CD4-positive, alpha-beta T cell treated with Interleukin-2 at 100 ng/mL for 4 hours (primary cell): Measurements from ENCODE around the gene JCAD.

Experiments
- DNase-seq: peaks from one replicate; pipeline ENCODE4 v3.0.0-alpha.2; 2020; ENCODE audit warnings: low spot score

Gene JCAD

DNA sequence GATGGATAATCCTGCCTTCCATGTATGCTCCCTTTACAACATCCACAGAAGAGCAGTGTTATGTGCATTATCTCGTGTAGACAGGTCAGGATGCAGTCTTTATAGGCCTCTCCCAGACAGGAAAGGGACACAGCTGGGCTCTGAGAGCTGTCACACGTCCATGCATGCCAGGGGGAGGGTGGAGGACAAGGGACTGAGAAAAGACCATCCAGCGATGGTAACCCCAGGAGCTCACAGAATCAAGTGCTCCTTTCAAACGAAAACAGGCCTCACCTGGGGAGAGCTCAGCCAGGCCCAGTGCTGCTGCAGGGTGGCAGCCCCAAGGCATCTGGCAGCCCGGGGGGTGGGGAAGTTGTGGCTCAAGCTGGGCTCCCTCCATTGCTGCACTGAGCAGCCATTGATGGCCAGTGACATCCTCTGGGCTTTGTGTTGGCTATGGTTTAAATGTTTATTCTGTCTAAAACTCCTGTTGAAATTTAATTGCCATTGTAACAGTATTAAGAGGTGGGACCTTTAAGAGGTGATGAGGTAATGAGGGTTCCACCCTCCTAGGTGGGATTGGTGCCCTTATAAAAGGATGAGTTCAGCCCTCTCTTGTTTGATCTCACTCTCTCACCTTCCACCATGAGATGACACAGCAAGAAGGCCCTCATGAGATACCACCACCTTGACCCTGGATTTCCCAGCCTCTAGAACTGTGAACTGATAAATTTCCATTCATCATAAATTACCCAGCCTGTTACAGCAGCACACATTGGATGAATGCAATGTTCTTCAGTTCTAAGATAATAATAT is 15.7 kb downstream of the JCAD start:
- no peak for DNase-seq

DNA sequence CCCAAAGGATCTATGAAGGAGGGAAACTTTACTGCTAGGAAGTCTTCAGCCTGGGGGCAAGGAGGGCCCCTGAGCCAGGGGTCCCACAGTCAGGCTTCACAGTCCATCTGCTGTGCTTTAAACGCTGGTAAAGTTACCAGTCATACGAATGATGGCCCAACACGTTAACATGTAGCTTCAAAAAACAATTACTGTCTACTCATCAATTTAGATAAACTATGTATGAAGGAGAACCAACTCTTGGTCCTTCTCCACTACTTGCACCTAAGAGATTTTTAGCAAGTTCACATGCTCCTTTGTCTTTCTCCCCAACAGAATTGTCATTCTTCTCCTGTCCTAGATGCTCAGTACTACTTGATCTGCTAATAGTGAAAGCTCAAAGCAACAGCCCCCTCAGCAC is 16.6 kb downstream of the JCAD start:
- no peak for DNase-seq

DNA sequence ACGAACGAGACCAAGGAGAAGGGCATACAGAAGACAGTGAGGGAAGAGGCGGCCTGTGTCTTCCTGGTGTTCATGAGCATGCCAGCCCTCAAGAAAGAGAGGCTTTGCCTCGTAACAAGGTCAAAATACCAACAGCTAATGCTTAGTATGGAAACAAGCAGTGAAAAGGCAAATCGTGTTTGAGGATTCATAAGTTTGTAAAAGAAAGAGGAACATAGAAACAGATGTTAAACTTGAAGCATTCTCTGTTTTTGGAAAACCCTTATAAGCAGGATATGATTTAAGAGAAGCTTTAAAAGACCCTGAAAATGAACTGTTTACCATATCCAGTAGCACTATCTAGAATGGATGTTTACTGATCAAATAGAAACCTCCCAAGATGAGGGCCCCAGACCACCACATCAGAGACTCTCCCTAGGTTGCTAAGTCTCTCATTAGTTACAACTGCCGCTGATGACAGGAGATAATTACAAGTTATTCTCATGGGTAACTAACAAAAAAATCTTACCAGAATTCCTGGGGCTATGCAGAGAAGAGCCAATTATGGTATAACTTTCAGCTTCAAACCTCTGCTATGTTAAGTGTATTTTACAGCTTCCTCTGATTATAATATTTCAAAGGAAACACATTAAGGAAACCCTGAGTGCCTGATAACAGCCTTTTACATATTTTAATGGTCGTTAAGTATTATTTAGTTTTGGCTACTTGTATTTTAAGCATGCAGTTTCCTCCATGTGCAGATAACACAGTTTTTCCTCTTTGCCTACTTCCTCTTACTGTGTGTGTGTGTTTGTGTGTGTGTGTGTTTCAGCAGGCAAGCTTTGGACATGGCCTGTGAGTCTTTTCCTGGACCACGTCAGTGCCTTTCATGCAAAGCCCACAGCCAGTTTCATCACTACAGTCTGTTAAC is 17.9 kb downstream of the JCAD start:
- no peak for DNase-seq

DNA sequence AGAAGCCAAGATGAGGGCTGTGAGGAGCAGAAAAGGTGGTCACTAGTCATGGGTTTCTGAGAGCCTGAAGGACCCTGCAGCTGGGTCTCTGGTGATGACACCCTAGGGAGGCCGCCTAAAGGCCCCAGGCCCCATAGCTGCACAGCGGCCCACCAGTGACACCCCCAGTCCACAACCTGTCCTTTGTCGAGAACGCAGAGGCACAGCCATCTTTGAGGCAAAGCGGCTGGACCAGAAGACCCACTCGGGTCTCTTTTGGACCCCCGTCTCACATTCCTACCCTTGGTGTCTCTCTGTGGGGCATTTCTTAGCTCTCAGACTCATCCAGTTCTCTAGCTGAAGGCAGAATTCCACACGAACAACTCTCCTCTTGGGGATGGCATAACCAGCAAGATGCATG is 18.8 kb downstream of the JCAD start:
- no peak for DNase-seq

GRCh38 chr10:30039988-30040387 is 19.4 kb downstream of the JCAD start:
- no peak for DNase-seq

GRCh38 chr10:30039567-30039966 is 19.8 kb downstream of the JCAD start:
- DNase-seq: no peak

DNA sequence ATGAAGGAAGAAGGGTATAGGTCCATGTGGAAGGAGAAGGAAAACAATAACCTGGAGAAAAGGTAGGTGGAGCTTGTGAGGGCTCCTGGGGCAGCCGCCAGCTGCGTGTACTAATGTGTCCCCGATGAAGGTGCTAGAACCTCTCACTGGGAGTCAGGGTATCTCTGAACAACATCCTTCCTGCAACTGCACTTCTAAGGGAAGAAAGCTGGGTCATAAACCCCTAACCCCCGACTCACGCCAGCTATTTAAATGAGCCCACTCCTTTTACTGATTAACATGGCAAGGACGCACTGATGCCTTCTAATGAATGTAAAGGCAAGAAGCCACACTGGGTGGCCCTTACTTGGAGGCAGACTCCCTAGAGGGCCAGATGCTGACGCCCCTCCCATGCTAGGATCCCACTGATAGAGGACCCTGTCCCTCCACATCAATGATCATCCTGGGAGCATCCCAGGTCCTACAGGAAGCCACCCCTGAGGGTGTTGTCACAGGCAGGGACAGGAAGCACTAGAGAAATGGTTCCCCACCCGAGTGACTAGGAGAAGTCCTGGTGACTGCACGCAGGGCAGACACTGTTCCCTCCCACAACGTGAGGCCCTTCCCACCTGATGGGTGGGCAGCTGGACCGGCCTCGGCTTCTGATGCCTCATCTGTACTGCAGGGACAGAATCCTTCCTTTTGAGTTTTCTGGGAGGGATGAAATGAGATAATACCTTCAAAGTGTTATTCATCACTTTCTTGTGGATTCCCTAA is 20.4 kb downstream of the JCAD start:
- no peak for DNase-seq

DNA sequence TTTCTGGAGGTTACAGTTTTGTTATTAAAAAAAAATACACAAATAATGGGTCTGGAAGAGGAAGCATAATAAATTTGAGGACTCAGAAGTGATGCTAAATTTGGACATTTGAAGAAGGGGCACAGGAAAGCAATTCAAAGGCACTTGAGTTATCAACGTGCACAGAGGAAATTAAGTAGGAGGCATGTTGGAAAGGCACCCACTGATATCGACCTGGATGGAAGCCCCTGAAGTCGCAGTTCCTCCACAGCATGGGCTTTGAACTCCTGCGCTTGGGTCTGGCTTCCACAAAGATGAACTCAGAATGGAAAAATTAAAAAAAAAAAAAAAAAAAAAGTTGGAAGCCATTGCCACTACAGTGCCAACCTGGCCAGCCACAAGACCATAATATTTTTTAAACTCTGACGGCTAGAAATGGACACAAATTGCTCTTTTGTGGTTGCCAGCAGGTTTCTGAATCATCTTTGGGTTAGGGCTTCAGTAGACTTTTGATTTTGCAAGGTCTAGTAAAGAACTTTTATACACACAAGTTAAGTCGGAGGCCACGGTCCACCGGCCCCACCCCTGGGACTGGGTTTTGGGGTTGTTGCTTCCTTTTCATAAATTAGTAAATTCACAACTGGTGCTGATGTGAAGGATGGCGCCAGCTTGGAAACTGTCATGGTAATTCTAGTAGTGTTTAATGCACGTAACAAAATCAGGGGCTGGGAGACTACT is 21.6 kb downstream of the JCAD start:
- no peak for DNase-seq

- DNase-seq: no peak
Observed at GRCh38 chr10:30036811-30037210, 22.6 kb downstream of the JCAD start.

- DNase-seq: no peak
Observed at GRCh38 chr10:30036341-30036740, 23.0 kb downstream of the JCAD start.

DNA sequence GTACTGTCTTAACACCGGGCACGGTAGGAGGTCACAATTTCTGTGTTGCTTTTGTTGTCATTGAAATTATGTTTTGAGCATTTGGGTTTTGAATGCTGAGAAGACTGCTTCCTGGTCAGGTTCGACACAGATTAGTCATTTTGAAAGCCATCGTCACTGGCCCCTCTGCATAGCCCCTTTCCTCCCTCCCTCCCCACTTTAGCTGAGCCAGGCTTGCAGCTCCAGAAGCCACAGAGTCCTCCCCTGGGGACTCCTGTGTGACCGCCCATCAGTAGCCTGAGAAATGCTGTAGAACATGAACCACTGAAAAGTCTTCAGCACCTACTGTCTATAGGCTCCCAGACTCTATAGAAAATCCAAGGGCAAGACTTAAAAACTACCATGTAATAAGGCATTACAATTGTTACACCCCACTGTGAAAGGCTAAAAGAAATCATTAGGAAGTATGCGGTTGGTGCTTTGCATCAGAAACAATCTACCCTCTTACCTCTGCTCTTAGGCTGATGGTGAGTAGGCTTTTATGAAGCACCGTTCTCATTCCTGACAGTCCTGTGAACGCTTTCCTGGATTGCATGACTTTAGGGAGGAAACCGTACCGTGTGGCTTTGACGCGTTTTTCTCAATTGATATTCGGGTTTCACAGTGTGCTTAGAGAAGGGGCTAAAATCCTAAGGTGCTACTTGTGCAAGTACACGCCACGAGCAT is 24.8 kb downstream of the JCAD start:
- DNase-seq: no peak

- DNase-seq: no peak
Observed at GRCh38 chr10:30032125-30032524, 27.3 kb downstream of the JCAD start.

DNA sequence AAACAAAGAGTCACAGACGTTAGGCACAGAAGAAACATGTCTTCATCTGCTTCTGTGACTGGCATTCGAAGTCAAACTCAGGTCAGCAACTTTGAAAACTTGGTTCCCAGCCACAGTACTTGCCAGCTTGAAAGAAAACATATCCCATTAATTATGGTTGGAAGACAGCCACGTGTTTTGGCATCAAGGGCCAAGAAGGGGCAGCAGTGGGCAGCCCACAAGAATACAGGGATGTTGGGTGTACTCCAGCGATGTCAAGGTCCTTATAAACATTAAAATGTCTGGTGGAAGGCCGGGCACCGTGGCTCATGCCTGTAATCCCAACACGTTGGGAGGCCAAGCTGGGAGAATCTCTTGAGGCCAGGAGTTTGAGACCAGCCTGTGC is 29.5 kb downstream of the JCAD start:
- no peak for DNase-seq

- no peak for DNase-seq
Observed at GRCh38 chr10:30029164-30029871, 30.1 kb downstream of the JCAD start.

DNA sequence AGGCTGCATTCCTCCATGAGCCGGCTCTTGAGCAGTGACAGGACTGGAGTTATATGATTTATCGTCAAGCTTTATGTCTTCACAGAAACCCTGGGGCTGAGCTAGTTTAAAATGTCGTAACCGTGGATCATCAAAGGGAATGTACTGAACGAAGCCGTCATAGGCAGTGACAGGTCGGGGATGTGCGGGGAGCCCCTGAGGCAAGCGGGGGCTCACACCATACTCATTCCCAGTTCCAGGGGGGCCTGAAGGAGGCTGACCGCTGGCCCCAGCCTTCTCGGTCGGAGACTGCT is 30.7 kb downstream of the JCAD start:
- DNase-seq: no peak

GRCh38 chr10:30028006-30028737 is 31.2 kb downstream of the JCAD start:
- DNase-seq: no peak

- peak; percentile 82 for DNase-seq
Observed at GRCh38 chr10:30027057-30028005, 32.1 kb downstream of the JCAD start.

GRCh38 chr10:30026578-30026977 is 32.8 kb downstream of the JCAD start:
- no peak for DNase-seq

DNA sequence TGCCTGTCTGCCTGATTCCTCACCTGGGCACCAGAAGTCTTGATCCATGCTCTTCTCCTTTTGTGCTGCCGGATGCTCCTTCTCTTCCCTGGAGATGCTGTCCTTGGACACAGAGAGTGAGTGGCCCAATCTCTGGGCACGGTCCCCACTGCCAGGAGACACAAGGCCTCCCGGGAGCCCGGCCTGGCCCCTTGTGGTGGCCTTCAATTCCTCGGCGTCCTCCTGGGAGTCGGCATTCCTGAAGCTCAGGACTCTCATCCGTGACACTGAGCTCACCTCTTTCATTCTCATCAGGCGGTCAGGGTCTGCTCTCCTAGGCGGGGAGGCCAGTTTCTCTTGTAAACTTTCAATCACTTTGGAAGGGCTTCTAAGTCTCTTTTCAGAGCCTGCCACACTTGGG is 33.3 kb downstream of the JCAD start:
- DNase-seq: no peak
